Osteoblast (primary cell): ENCODE results near the gene ARPIN. TPM values are rescaled to one million over a fixed set of nuclear protein-coding genes. Genes with fewer than 3 reads are reported as not detected.

Experiments used
- DNase-seq: peaks from one replicate; pipeline ENCODE4 v3.0.0; 2011; ENCODE audit warnings: low spot score, mixed read lengths; ENCODE audit not compliant: insufficient read length; ENCODE audit errors: missing footprints
- H2AFZ ChIP-seq: 2 replicates; pipeline ENCODE4 v1.6.0; 2011; ENCODE audit warnings: mild to moderate bottlenecking, low read length
- H3K27ac ChIP-seq: 2 replicates; pipeline ENCODE4 v1.5.1; 2011; ENCODE audit warnings: mild to moderate bottlenecking, low read depth, low read length, moderate library complexity
- H3K27me3 ChIP-seq: 2 replicates; pipeline ENCODE4 v1.6.0; 2012; ENCODE audit warnings: mild to moderate bottlenecking, control low read depth, inconsistent platforms, low read length, moderate library complexity; ENCODE audit not compliant: insufficient read depth
- H3K36me3 ChIP-seq: 2 replicates; pipeline ENCODE4 v1.5.1; 2011; ENCODE audit warnings: mild to moderate bottlenecking, low read length, control low read depth, moderate library complexity; ENCODE audit not compliant: insufficient read depth
- H3K4me1 ChIP-seq: 2 replicates; pipeline ENCODE4 v1.5.1; 2011; ENCODE audit warnings: mild to moderate bottlenecking, low read length, control low read depth, moderate library complexity; ENCODE audit not compliant: insufficient read depth
- H3K4me2 ChIP-seq: 2 replicates; pipeline ENCODE4 v1.6.0; 2011; ENCODE audit warnings: mild to moderate bottlenecking, low read length; ENCODE audit not compliant: insufficient read depth
- H3K4me3 ChIP-seq: fragments of 200-600 bp; sonication (generic); 3 replicates; pipeline ENCODE4 v1.5.1; 2012; ENCODE audit warnings: mild to moderate bottlenecking, low read length, inconsistent platforms; ENCODE audit not compliant: insufficient read depth
- H3K79me2 ChIP-seq: 2 replicates; pipeline ENCODE4 v1.6.0; 2012; ENCODE audit warnings: mild to moderate bottlenecking, low read length, control low read depth, inconsistent platforms; ENCODE audit not compliant: insufficient read depth
- H3K9me3 ChIP-seq: 2 replicates; pipeline ENCODE4 v1.5.1; 2011; ENCODE audit warnings: low read depth, low read length, control low read depth
- H4K20me1 ChIP-seq: 2 replicates; pipeline ENCODE4 v1.6.0; 2012; ENCODE audit warnings: mild to moderate bottlenecking, low read length, control low read depth; ENCODE audit not compliant: insufficient read depth
- CTCF ChIP-seq: IDR thresholded peaks from 2 replicates; pipeline ENCODE4 v1.5.1; 2011; ENCODE audit warnings: mild to moderate bottlenecking, low read depth, low read length, moderate library complexity; ENCODE audit errors: extremely low read depth
- total RNA-seq: library from RNA; depleted of rRNA; stranded (reverse); fragments of >200 nt; gene quantifications from 2 replicates; pipeline ENCODE4 v1.2.3, GENCODE V29; 2012

ARPIN gene
- total RNA-seq, 1 donor, result 14.1 TPM

DNA sequence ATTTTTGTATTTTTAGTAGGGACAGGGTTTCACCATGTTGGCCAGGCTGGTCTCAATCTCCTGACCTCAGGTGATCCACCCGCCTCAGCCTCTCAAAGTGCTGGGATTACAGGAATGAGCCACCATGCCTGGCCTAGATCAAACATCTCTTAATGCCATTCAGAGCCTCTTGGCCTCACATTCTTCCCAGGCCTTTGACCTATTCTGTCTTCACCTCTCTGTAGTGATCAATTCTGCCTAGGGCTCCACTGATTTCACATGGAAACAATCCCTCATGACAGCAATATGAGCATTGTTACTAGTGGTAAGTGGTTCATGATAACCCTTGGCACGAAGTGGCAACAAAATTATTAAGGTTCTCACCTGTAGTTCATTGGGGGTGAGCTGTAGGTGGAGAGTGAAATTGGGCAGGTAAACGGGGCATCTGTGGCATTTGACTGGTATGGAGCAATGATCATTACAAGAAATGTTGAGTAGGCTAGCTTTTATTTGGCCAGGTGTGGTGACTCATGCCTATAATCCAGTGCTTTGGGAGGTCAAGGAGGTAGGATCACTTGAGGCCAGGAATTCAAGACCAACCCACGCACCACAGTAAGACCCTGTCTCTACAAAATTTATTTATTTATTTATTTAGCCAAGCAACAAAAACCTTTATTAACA is 4.8 kb upstream of the ARPIN start:
- H3K9me3 ChIP-seq, result no peaks in the 10 kb centered on the region
- H3K36me3 ChIP-seq, result no peaks in the 10 kb centered on the region
- H3K4me3 ChIP-seq, result no peak overlapping the region
- no peak overlapping the region for H3K4me2 ChIP-seq
- DNase-seq, result no peak
- no peaks in the 10 kb centered on the region for H4K20me1 ChIP-seq
- TF ChIP-seq CTCF, result no peak
- H3K27me3 ChIP-seq, result no peaks in the 10 kb centered on the region
- H2AFZ ChIP-seq, result no peak overlapping the region
- H3K27ac ChIP-seq, result no peak overlapping the region
- H3K79me2 ChIP-seq, result no peaks in the 10 kb centered on the region
- peaks cover 10% of the 10 kb centered on the region for H3K4me1 ChIP-seq

DNA sequence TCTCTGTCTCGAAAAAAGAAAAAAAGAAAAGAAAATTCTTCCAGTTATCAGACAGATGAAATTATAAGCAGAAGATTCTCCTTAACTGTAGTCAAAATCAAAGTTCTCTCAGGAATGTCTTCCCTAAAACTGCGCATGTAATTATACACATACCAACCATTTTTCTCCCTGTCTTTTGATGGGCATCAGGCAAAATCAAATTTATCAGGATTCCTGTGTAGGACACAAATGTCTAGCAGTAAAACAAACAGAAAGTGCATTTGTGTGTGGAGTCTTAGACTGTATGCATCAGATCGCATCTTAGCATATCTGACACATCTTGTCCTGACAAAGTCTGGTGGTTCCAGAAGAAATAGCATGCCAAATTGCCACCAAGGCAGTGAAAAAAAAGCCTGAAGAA is 3.9 kb upstream of the ARPIN start:
- peak overlapping the region; percentile 33 for H3K4me3 ChIP-seq
- TF ChIP-seq CTCF, result no peak
- peak overlapping the region; percentile 31 for H2AFZ ChIP-seq
- H3K9me3 ChIP-seq, result no peaks in the 10 kb centered on the region
- no peaks in the 10 kb centered on the region for H4K20me1 ChIP-seq
- no peaks in the 10 kb centered on the region for H3K27me3 ChIP-seq
- peaks cover 12% of the 10 kb centered on the region for H3K4me1 ChIP-seq
- no peak for DNase-seq
- peak overlapping the region; percentile 45 for H3K4me2 ChIP-seq
- H3K79me2 ChIP-seq, result peaks cover 2% of the 10 kb centered on the region
- H3K27ac ChIP-seq, result no peak overlapping the region
- no peaks in the 10 kb centered on the region for H3K36me3 ChIP-seq

DNA sequence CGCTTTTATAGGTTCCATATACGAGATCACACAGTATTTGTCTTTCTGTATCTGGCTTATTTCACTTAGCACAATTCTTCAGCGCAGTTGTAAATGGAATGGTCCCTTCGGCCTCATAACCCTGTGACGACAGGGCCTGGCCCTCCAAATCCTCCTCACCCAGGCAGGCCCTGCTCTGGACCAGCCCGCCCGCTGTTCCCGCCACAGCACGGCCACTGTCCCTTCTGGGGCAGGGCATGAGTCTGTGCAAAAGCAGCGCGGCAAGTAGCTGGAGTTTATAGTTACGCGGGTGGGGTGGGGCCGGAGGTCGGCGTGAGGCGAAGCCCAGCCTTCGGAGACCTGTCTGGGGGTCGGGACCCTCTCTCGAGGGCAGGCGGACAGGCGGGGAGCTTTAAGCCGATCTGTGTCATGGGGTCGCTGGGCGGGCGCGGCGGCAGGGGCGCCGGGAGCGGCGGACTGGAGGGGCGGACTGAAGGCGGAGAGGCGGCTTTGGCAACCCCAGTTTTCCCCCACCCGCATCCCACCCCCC is 543 bp downstream of the ARPIN start:
- H3K4me2 ChIP-seq, result peak overlapping the region; percentile 90

More for the DNA sequence above, 543 bp downstream of the ARPIN start:
- H3K4me3 ChIP-seq, result peak overlapping the region; percentile 85
- no peaks in the 10 kb centered on the region for H4K20me1 ChIP-seq
- H2AFZ ChIP-seq, result peak overlapping the region; percentile 75
- peaks cover 8% of the 10 kb centered on the region for H3K36me3 ChIP-seq
- peak overlapping the region; percentile 33 for H3K27ac ChIP-seq
- H3K27me3 ChIP-seq, result no peaks in the 10 kb centered on the region
- no peaks in the 10 kb centered on the region for H3K9me3 ChIP-seq
- H3K4me1 ChIP-seq, result peaks cover 16% of the 10 kb centered on the region
- peaks cover 2% of the 10 kb centered on the region for H3K79me2 ChIP-seq
- peak; percentile 95 for DNase-seq
- TF ChIP-seq CTCF, result no peak
